Measurements from ENCODE around the gene IPO4. TPM values are rescaled to one million over a fixed set of nuclear protein-coding genes. Genes with fewer than 3 reads are reported as not detected.

IPO4 gene
- total and polyA plus RNA-seq, 2 donors: 9.8 to 24.3 TPM

DNA sequence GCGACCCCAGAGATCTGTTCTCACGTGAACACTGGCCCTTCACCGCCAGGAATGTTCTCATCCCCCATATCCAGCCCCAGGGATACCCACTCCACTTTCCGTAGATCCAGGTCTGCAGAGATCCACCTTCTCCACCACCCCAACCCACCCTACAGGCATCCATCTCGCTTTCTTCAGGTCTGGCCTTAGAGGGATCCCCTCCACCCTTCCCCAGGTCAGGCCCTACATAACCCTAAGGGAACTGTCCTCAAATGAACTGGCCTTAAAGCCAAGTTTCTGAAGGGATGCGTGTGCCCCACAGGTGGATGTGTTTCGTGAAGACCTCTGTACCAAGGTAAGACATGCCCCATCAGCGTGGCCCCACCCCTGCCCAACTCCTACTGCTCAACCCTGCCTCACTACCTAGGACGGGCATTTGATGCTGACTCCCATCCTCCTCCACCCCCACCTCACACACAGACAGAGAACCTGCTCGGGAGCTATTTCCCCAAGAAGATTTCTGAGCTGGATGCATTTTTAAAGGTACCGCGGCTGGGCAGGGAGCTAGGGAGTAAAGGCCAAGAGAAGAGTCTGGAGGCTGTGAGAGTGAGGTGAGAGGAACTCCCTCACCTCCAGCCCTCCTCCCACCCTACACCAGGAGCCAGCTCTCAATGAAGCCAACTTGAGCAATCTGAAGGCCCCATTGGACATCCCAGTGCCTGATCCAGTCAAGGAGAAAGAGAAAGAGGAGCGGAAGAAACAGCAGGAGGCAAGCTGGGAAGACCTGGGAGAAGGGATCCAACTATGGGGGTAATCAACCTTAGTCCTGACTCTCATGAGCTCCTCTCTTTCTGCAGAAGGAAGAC is 51.7 kb downstream of the IPO4 start:
- WGBS: 39% methylated on average over 13 of the region's 13 CpGs
- no peak for DNase-seq (ENCODE audit: extremely low spot score)
- peak overlapping the region; percentile 81 for H3K27ac ChIP-seq (ENCODE audit: low read depth)
- H3K36me3 ChIP-seq (ENCODE audit: insufficient read depth): peaks cover 1% of the 10 kb centered on the region
- H3K4me1 ChIP-seq (ENCODE audit: insufficient read depth): no peaks in the 10 kb centered on the region
- H3K4me3 ChIP-seq (ENCODE audit: low read depth, low read length): peak overlapping the region; percentile 95

DNA sequence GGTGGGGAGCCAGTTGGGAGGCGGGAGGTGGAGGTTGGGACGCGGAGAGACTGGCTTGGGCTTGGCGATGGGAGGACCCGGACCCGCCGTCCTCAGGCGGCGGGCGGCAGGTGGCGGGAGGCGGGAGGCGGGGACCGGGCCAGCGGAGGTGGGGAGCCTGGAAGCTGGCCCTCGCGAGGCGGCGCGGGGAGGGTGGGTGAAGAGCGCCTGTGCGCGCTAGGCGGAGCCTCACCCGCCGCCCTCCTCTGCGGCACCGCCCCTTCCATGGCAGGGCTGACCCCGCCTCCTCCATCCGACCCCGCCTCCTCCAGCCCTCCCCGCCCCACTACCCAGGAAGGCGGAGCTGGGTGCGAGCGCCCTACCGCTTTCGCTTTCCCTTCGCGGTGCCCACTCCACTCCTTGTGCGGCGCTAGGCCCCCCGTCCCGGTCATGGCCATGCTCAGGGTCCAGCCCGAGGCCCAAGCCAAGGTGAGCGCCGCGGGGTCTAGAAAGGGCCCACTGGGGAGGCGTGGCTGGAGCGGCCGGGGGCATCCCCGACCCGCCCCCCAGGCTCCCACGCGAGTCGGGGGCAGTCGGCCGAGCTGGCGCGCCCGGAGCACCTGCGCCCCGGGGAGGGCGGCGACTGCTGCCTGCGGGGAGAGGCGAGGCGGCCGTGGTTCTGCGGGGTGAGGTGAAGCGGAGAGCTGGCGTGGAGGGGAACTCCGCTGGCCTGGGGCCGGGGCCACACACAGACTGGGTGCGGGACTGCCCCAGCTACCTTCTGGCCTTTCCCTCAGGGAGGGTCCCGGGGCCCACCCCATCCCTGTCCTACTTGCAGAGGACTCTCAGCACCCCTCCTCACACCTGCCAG is 52.6 kb downstream of the IPO4 start, which contains the start of gene PSME1:
TSS of gene PSME1 (plus strand) at position 361 of the 850 bp plus-strand sequence. CDS start at position 430, 69 bp downstream.
- Histone ChIP-seq H3K4me3 (ENCODE audit: low read depth, low read length) (peak within 1 kb of the TSS; percentile 95), H3K4me1 (ENCODE audit: insufficient read depth) (no peaks in the 10 kb centered on the region), H3K27ac (ENCODE audit: low read depth) (peak within 1 kb of the TSS; percentile 81), H3K36me3 (ENCODE audit: insufficient read depth) (peaks cover 1% of the 10 kb centered on the region)
- under 1% methylated on average over 75 of the region's 75 CpGs for WGBS
- peak; percentile 64 for DNase-seq (ENCODE audit: extremely low spot score)

DNA sequence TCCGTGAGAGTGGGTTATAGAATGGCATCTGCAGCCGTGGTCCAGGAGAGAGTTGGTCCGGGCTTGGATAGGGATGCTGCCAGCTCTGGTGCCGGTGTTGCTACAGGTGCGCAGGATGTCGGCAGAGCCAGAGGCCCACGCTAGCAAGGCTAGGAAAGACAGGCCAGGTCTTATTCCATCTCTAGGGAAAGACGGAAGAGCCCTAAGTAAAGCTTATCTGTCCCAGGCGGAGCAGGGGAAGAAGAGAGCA is 53.1 kb downstream of the IPO4 start:
- peaks cover 1% of the 10 kb centered on the region for H3K36me3 ChIP-seq (ENCODE audit: insufficient read depth)
- DNase-seq (ENCODE audit: extremely low spot score): no peak
- H3K4me1 ChIP-seq (ENCODE audit: insufficient read depth): no peaks in the 10 kb centered on the region
- peak overlapping the region; percentile 95 for H3K4me3 ChIP-seq (ENCODE audit: low read depth, low read length)
- WGBS: 5% methylated on average over 9 of the region's 9 CpGs
- H3K27ac ChIP-seq (ENCODE audit: low read depth): peak overlapping the region; percentile 77

DNA sequence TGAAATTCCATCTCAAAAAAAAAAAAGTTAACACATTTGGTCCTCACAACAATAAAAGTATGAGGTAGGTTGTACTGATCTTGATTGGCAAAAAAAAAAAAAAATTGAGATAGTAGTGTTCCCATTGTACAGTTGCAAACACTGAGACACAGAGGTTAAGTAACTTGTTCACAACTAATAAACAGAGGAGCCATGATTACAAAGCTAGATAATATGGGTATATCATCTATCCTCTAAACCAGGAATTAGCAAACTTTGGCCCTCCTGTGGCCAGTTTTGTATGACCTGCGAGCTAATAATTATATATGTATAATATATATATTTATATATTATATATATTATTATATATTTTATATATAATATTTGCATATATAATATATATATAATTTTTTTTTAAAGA is 54.9 kb downstream of the IPO4 start:
- no peaks in the 10 kb centered on the region for H3K4me1 ChIP-seq (ENCODE audit: insufficient read depth)
- peaks cover 1% of the 10 kb centered on the region for H3K36me3 ChIP-seq (ENCODE audit: insufficient read depth)
- DNase-seq (ENCODE audit: extremely low spot score): no peak
- 89% methylated on average over 1 of the region's 1 CpG for WGBS
- H3K4me3 ChIP-seq (ENCODE audit: low read depth, low read length): no peak overlapping the region
- no peak overlapping the region for H3K27ac ChIP-seq (ENCODE audit: low read depth)

DNA sequence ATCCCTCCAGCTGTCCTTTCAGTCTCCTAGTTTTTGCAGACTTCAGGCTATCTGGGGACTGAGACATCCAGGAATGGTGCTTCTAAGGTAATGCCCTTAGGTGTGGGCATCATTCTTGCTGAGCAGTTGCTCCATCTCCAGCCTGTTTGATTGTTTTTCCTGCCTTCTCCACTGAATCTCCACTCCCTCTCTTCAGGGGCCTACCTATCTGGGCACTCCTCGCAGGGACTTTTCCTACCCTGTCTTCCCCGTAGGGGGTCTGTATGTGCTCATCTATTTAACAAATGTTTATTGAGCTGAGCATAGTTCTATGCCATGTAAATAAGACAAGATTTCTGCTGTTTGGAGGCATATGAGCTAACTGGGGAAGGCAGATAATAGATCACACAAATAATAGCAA is 55.6 kb downstream of the IPO4 start:
- Histone ChIP-seq H3K4me1 (ENCODE audit: insufficient read depth) (no peaks in the 10 kb centered on the region), H3K36me3 (ENCODE audit: insufficient read depth) (no peaks in the 10 kb centered on the region), H3K27ac (ENCODE audit: low read depth) (no peak overlapping the region), H3K4me3 (ENCODE audit: low read depth, low read length) (no peak overlapping the region)
- WGBS: 95% methylated on average over 2 of the region's 2 CpGs
- DNase-seq (ENCODE audit: extremely low spot score): no peak

DNA sequence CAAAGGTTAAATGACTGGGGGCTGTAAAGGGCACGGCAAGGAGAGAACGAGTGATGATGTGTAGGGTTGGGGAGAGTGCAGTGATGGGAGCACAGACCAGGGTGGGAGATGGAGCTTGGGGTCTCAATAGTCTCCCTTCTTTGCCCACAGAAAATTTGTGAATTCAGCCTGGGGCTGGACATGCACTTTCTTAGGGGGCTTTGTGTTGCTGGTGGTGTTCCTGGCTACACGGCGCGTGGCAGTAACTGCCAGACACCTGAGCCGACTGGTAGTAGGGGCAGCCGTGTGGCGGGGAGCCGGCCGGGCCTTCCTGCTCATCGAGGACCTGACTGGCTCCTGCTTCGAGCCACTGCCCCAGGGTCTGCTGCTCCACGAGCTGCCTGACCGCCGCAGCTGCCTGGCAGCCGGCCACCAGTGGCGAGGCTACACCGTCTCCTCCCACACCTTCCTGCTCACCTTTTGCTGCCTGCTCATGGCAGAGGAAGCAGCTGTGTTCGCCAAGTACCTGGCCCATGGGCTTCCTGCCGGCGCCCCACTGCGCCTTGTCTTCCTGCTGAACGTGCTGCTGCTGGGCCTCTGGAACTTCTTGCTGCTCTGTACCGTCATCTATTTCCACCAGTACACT is 56.4 kb downstream of the IPO4 start:
- H3K4me3 ChIP-seq (ENCODE audit: low read depth, low read length): no peak overlapping the region

DNA sequence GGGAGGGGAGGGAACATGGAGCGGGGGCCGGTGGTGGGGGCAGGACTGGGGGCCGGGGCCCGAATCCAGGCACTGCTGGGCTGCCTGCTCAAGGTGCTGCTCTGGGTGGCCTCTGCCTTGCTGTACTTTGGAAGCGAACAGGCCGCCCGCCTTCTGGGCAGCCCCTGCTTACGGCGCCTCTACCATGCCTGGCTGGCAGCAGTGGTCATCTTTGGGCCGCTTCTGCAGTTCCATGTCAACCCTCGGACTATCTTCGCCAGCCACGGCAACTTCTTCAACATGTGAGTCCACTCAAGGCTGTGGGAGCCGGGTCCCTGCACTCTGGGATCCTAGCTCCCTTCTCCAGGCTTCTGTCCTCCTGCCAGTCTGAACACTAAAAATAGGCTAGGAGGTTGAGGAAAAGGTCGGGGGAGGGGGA is 57.1 kb downstream of the IPO4 start:
- 63% methylated on average over 15 of the region's 15 CpGs for WGBS
- Histone ChIP-seq H3K4me1 (ENCODE audit: insufficient read depth) (no peaks in the 10 kb centered on the region), H3K27ac (ENCODE audit: low read depth) (no peak overlapping the region), H3K4me3 (ENCODE audit: low read depth, low read length) (no peak overlapping the region), H3K36me3 (ENCODE audit: insufficient read depth) (no peaks in the 10 kb centered on the region)
- DNase-seq (ENCODE audit: extremely low spot score): no peak

More for the DNA sequence above, 56.4 kb downstream of the IPO4 start:
- H3K4me1 ChIP-seq (ENCODE audit: insufficient read depth): no peaks in the 10 kb centered on the region
- WGBS: 72% methylated on average over 24 of the region's 24 CpGs
- DNase-seq (ENCODE audit: extremely low spot score): no peak
- H3K27ac ChIP-seq (ENCODE audit: low read depth): no peak overlapping the region
- H3K36me3 ChIP-seq (ENCODE audit: insufficient read depth): no peaks in the 10 kb centered on the region

DNA sequence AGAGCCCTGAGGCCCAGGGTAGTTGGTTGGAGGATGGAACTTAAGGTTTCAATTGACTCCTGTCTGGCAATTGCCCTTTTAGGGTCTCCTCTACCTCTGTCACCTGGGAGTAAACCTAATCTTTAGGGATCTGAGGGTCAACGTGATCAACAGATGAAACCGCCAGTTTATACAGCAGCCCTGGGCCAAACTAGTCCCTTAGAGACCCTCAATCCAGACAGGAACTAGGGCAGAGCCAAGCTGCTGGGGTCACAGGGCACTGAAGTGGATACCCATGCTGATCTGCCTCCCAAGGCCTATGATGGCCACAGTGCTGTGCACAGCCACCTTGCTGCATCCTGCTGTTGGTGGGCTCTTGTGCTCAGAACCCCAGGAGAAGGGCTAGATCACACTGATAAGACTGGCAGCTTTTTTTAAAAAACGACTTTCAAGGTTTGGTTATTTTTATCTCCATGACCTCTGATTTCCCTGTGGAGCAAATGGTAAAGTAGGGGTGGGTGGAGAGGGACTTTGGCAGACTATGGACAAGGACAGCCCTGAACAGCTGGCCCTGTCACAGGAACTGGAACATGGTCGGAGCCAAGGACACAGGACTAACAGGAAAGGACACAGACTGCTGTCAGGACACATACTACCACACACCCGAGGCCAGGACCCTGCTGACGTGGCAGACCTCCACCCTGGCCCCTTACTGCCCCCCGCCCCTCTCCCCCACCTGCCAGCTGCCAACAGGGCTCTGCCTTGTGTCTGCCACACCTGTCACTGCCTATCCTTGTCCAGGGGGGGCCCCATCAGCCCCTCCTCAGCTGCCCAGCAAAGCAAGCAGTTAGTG is 57.7 kb downstream of the IPO4 start:
- Histone ChIP-seq H3K4me1 (ENCODE audit: insufficient read depth) (no peaks in the 10 kb centered on the region), H3K36me3 (ENCODE audit: insufficient read depth) (no peaks in the 10 kb centered on the region), H3K4me3 (ENCODE audit: low read depth, low read length) (no peak overlapping the region), H3K27ac (ENCODE audit: low read depth) (no peak overlapping the region)
- WGBS: 48% methylated on average over 7 of the region's 7 CpGs
- DNase-seq (ENCODE audit: extremely low spot score): no peak

DNA sequence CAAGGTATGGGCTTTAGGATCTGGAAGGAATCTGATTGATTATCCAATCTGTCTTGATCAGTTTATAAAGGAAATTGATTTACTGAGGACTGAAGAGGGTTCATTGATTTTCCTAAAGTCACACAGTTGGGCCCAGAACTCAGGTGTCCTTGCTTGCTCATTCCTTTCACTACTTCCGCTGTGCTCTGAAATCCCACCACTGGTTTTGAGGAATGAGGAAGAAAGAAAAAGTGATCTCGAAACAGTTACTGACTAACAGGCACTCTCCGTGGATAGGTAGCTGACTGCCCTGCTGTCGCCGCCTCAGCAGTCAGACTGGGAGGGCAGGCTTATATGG is 58.3 kb downstream of the IPO4 start, which contains the start of gene FITM1:
TSS of gene FITM1 (plus strand) at position 280 of the 337 bp plus-strand sequence. CDS start 905 bp downstream, outside the sequence.
- Histone ChIP-seq H3K27ac (ENCODE audit: low read depth) (no peak within 1 kb of the TSS), H3K4me3 (ENCODE audit: low read depth, low read length) (no peak within 1 kb of the TSS)
- WGBS: 90% methylated on average over 5 of the region's 5 CpGs

More for the DNA sequence above, 58.3 kb downstream of the IPO4 start, which contains the start of gene FITM1:
- Histone ChIP-seq H3K4me1 (ENCODE audit: insufficient read depth) (no peaks in the 10 kb centered on the region), H3K36me3 (ENCODE audit: insufficient read depth) (no peaks in the 10 kb centered on the region)
- no peak for DNase-seq (ENCODE audit: extremely low spot score)

Small RNA genes within 50 kb of the gene (small RNA-seq; reads per million reads assigned to genes)
- gene AL136295.4 (not detected), gene CHMP4A (not detected), gene IPO4 (not detected), gene IRF9 (not detected), gene MDP1 (not detected), gene RNA5SP383 (0.09 reads per million)

Other genes with a start within 250 kb of the IPO4 start
Only the 30 nearest of the 34 such genes appear.
- gene DHRS4L2, start 199.9 kb downstream of the IPO4 start, total RNA-seq: 9.7 TPM
- 30.7 TPM for gene DHRS4L2, start 199.9 kb downstream of the IPO4 start, polyA plus RNA-seq
- 1.5 TPM for gene CARMIL3, start 136.8 kb downstream of the IPO4 start, total RNA-seq
- 0.33 TPM for gene CARMIL3, start 136.8 kb downstream of the IPO4 start, polyA plus RNA-seq
- gene CPNE6, start 117.3 kb downstream of the IPO4 start, total RNA-seq: 0.58 TPM
- 1.9 TPM for gene CPNE6, start 117.3 kb downstream of the IPO4 start, polyA plus RNA-seq
- 5.3 TPM for gene PCK2, start 94.5 kb downstream of the IPO4 start, total RNA-seq
- gene PCK2, start 94.5 kb downstream of the IPO4 start, polyA plus RNA-seq: 23.7 TPM
- gene DCAF11, start 74.0 kb downstream of the IPO4 start, total RNA-seq: 34.0 TPM
- gene DCAF11, start 74.0 kb downstream of the IPO4 start, polyA plus RNA-seq: 52.5 TPM
- 0.85 TPM for gene NRL, start 73.9 kb downstream of the IPO4 start, total RNA-seq
- 2.9 TPM for gene NRL, start 73.9 kb downstream of the IPO4 start, polyA plus RNA-seq
- 4.2 TPM for gene FITM1, start 58.2 kb downstream of the IPO4 start, total RNA-seq
- 0.81 TPM for gene FITM1, start 58.2 kb downstream of the IPO4 start, polyA plus RNA-seq
- 78.0 TPM for gene PSME1, start 52.6 kb downstream of the IPO4 start, total RNA-seq
- gene PSME1, start 52.6 kb downstream of the IPO4 start, polyA plus RNA-seq: 214 TPM
- gene EMC9, start 47.2 kb downstream of the IPO4 start, total RNA-seq: 5.0 TPM
- gene EMC9, start 47.2 kb downstream of the IPO4 start, polyA plus RNA-seq: 24.4 TPM
- gene PSME2, start 42.2 kb downstream of the IPO4 start, total RNA-seq: 67.9 TPM
- 97.7 TPM for gene PSME2, start 42.2 kb downstream of the IPO4 start, polyA plus RNA-seq
- gene RNF31, start 41.3 kb downstream of the IPO4 start, total RNA-seq: 30.8 TPM
- gene RNF31, start 41.3 kb downstream of the IPO4 start, polyA plus RNA-seq: 45.8 TPM
- 56.8 TPM for gene IRF9, start 27.6 kb downstream of the IPO4 start, total RNA-seq
- 106 TPM for gene IRF9, start 27.6 kb downstream of the IPO4 start, polyA plus RNA-seq
- gene REC8, start 16.7 kb downstream of the IPO4 start, total RNA-seq: 5.8 TPM
- 8.5 TPM for gene REC8, start 16.7 kb downstream of the IPO4 start, polyA plus RNA-seq
- gene TM9SF1, start 6.6 kb upstream of the IPO4 start, total RNA-seq: 30.4 TPM
- gene TM9SF1, start 6.6 kb upstream of the IPO4 start, polyA plus RNA-seq: 48.1 TPM
- 0.26 TPM for gene TSSK4, start 16.9 kb upstream of the IPO4 start, total RNA-seq
- gene TSSK4, start 16.9 kb upstream of the IPO4 start, polyA plus RNA-seq: 0.11 TPM
- gene CHMP4A, start 24.7 kb upstream of the IPO4 start, total RNA-seq: 22.5 TPM
- gene CHMP4A, start 24.7 kb upstream of the IPO4 start, polyA plus RNA-seq: 111 TPM
- 15.1 TPM for gene MDP1, start 27.2 kb upstream of the IPO4 start, total RNA-seq
- 29.1 TPM for gene MDP1, start 27.2 kb upstream of the IPO4 start, polyA plus RNA-seq
- 73.8 TPM for gene NEDD8, start 43.6 kb upstream of the IPO4 start, total RNA-seq
- gene NEDD8, start 43.6 kb upstream of the IPO4 start, polyA plus RNA-seq: 220 TPM
- 44.9 TPM for gene GMPR2, start 44.1 kb upstream of the IPO4 start, total RNA-seq
- gene GMPR2, start 44.1 kb upstream of the IPO4 start, polyA plus RNA-seq: 63.1 TPM
- gene TINF2, start 53.8 kb upstream of the IPO4 start, total RNA-seq: 35.1 TPM
- gene TINF2, start 53.8 kb upstream of the IPO4 start, polyA plus RNA-seq: 68.7 TPM
- 1.2 TPM for gene TGM1, start 74.4 kb upstream of the IPO4 start, total RNA-seq
- gene TGM1, start 74.4 kb upstream of the IPO4 start, polyA plus RNA-seq: 0.65 TPM
- gene RABGGTA, start 82.8 kb upstream of the IPO4 start, total RNA-seq: 9.5 TPM
- gene RABGGTA, start 82.8 kb upstream of the IPO4 start, polyA plus RNA-seq: 23.4 TPM
- gene DHRS1, start 111.0 kb upstream of the IPO4 start, total RNA-seq: 10.4 TPM
- 33.4 TPM for gene DHRS1, start 111.0 kb upstream of the IPO4 start, polyA plus RNA-seq
- gene NOP9, start 111.0 kb upstream of the IPO4 start, total RNA-seq: 12.8 TPM
- gene NOP9, start 111.0 kb upstream of the IPO4 start, polyA plus RNA-seq: 18.0 TPM
- 7.3 TPM for gene CIDEB, start 119.2 kb upstream of the IPO4 start, total RNA-seq
- 12.8 TPM for gene CIDEB, start 119.2 kb upstream of the IPO4 start, polyA plus RNA-seq
- gene LTB4R2, start 121.3 kb upstream of the IPO4 start, total RNA-seq: 4.0 TPM
- 2.8 TPM for gene LTB4R2, start 121.3 kb upstream of the IPO4 start, polyA plus RNA-seq
- gene LTB4R, start 122.7 kb upstream of the IPO4 start, total RNA-seq: 2.3 TPM
- gene LTB4R, start 122.7 kb upstream of the IPO4 start, polyA plus RNA-seq: 6.0 TPM
- 12.6 TPM for gene ADCY4, start 146.3 kb upstream of the IPO4 start, total RNA-seq
- gene ADCY4, start 146.3 kb upstream of the IPO4 start, polyA plus RNA-seq: 28.7 TPM
- gene RIPK3, start 151.2 kb upstream of the IPO4 start, total RNA-seq: 4.4 TPM
- gene RIPK3, start 151.2 kb upstream of the IPO4 start, polyA plus RNA-seq: 7.8 TPM
- 41.8 TPM for gene NFATC4, start 179.4 kb upstream of the IPO4 start, total RNA-seq
- gene NFATC4, start 179.4 kb upstream of the IPO4 start, polyA plus RNA-seq: 136 TPM